Neuronal stem cell (in vitro differentiated cells): ENCODE results near the gene SYK.

Source experiments
- DNase-seq: peaks from one replicate; pipeline ENCODE4 v3.0.0-alpha.2; 2013; ENCODE audit warnings: low spot score
- H2AFZ ChIP-seq: one replicate; pipeline ENCODE4 v1.6.1; 2013; ENCODE audit warnings: mild to moderate bottlenecking, low read length, inconsistent platforms
- H2AK5ac ChIP-seq: 2 replicates; pipeline ENCODE4 v1.6.1; 2013; ENCODE audit warnings: low read depth, mild to moderate bottlenecking, inconsistent platforms, low read length, moderate library complexity, mixed read lengths
- H2BK120ac ChIP-seq: 2 replicates; pipeline ENCODE4 v1.6.1; 2013; ENCODE audit warnings: low read depth, mild to moderate bottlenecking, inconsistent platforms, low read length, moderate library complexity, mixed read lengths
- H2BK12ac ChIP-seq: one replicate; pipeline ENCODE4 v1.6.1; 2013; ENCODE audit warnings: low read length, inconsistent platforms
- H2BK15ac ChIP-seq: 2 replicates; pipeline ENCODE4 v1.6.1; 2013; ENCODE audit warnings: mild to moderate bottlenecking, low read length, inconsistent platforms, mixed read lengths
- H2BK5ac ChIP-seq: one replicate; pipeline ENCODE4 v1.6.1; 2013; ENCODE audit warnings: inconsistent platforms, mild to moderate bottlenecking, low read length, moderate library complexity
- H3K14ac ChIP-seq: one replicate; pipeline ENCODE4 v1.6.1; 2013; ENCODE audit warnings: low read length, inconsistent platforms
- H3K18ac ChIP-seq: 2 replicates; pipeline ENCODE4 v1.6.1; 2013; ENCODE audit warnings: low read length, inconsistent platforms
- H3K23ac ChIP-seq: 2 replicates; pipeline ENCODE4 v1.6.1; 2013; ENCODE audit warnings: low read depth, mild to moderate bottlenecking, mixed read lengths, low read length, inconsistent platforms; ENCODE audit not compliant: poor library complexity
- H3K27ac ChIP-seq: replicated peaks from 3 replicates; pipeline ENCODE4 v1.5.1; 2013; ENCODE audit warnings: low read length, inconsistent platforms
- H3K27me3 ChIP-seq, 3 experiments: 2 replicates each; pipeline ENCODE4 v1.6.1; 2013; ENCODE audit warnings: low read length in 3 of 3, mild to moderate bottlenecking in 2 of 3, inconsistent platforms in 1 of 3, low read depth in 1 of 3, mixed read lengths in 1 of 3, moderate library complexity in 1 of 3; ENCODE audit not compliant: control insufficient read depth in 3 of 3, insufficient read depth in 3 of 3
- H3K36me3 ChIP-seq, 2 donors: replicated peaks in 1 of 2; 2 replicates each; pipeline ENCODE4 v1.6.1; 2013; ENCODE audit warnings: low read length in 2 of 2; ENCODE audit not compliant: control insufficient read depth in 2 of 2, insufficient read depth in 2 of 2
- H3K4ac ChIP-seq: 2 replicates; pipeline ENCODE4 v1.6.1; 2013; ENCODE audit warnings: inconsistent platforms, mild to moderate bottlenecking, low read length, moderate library complexity
- H3K4me1 ChIP-seq, 2 donors: 1 replicate in 1 of 2; 2 replicates in 1 of 2; pipeline ENCODE4 v1.6.1; 2013; ENCODE audit warnings: low read length in 2 of 2, low read depth in 1 of 2; ENCODE audit not compliant: control insufficient read depth in 2 of 2, insufficient read depth in 1 of 2
- H3K4me2 ChIP-seq: one replicate; pipeline ENCODE4 v1.6.1; 2013; ENCODE audit warnings: mild to moderate bottlenecking, low read length, inconsistent platforms; ENCODE audit not compliant: insufficient read depth, poor library complexity, severe bottlenecking
- H3K4me3 ChIP-seq, 2 donors: 2 replicates each; pipeline ENCODE4 v1.5.1; 2013; ENCODE audit warnings: low read length in 2 of 2, mild to moderate bottlenecking in 2 of 2, inconsistent platforms in 1 of 2, moderate library complexity in 1 of 2
- H3K79me1 ChIP-seq: one replicate; pipeline ENCODE4 v1.6.1; 2013; ENCODE audit warnings: low read depth, mild to moderate bottlenecking, inconsistent platforms, low read length, moderate library complexity
- H3K9ac ChIP-seq: one replicate; pipeline ENCODE4 v1.6.1; 2013; ENCODE audit warnings: mild to moderate bottlenecking, low read depth, low read length, inconsistent platforms; ENCODE audit not compliant: poor library complexity
- H3K9me3 ChIP-seq, 2 donors: replicated peaks in 1 of 2; 2 replicates each; pipeline versions ENCODE3 to v1.6.1; 2013; ENCODE audit warnings: low read length in 2 of 2, mild to moderate bottlenecking in 2 of 2, inconsistent platforms in 1 of 2, low read depth in 1 of 2, mixed read lengths in 1 of 2, moderate library complexity in 1 of 2; ENCODE audit not compliant: control insufficient read depth in 2 of 2, insufficient read depth in 1 of 2
- H4K8ac ChIP-seq: one replicate; pipeline ENCODE4 v1.6.1; 2013; ENCODE audit warnings: low read depth, mild to moderate bottlenecking, inconsistent platforms, low read length, moderate library complexity
- H4K91ac ChIP-seq: one replicate; pipeline ENCODE4 v1.6.1; 2013; ENCODE audit warnings: low read length, low read depth, mild to moderate bottlenecking, inconsistent platforms; ENCODE audit not compliant: poor library complexity
- WGBS, 2 donors: extraction: QIAGEN DNeasy Blood & Tissue Kit; methylation state at CpG; one replicate each; pipeline ENCODE4 v1.1.7; 2013; ENCODE audit warnings: missing lambda C conversion rate in 2 of 2, mixed read lengths in 1 of 2; ENCODE audit not compliant: insufficient read length in 2 of 2, insufficient replicate concordance in 1 of 2; ENCODE audit errors: extremely low coverage in 2 of 2; 5-methylcytosine and 5-hydroxymethylcytosine counted together

The SYK gene

GRCh38 chr9:90864779-90865178 is 63.2 kb downstream of the SYK start:
- Histone ChIP-seq H3K4me2 (no peak overlapping the region), H3K4me1 (no peaks in the 10 kb centered on the region), H3K14ac (no peak overlapping the region), H3K18ac (no peak overlapping the region), H3K23ac (no peak overlapping the region), H3K4ac (no peak overlapping the region), H3K36me3 (no peaks in the 10 kb centered on the region), H2BK5ac (no peak overlapping the region), H3K27ac (no peak overlapping the region), H2BK15ac (no peak overlapping the region), H2BK12ac (no peak overlapping the region), H4K91ac (no peak overlapping the region), H2BK120ac (no peak overlapping the region), H2AFZ (no peak overlapping the region), H3K9ac (no peak overlapping the region), H3K79me1 (no peaks in the 10 kb centered on the region), H4K8ac (no peak overlapping the region), H3K9me3 (no peaks in the 10 kb centered on the region), H3K27me3 (no peaks in the 10 kb centered on the region), H3K4me3 (no peak overlapping the region), H2AK5ac (no peak overlapping the region)
- WGBS, 2 donors: no CpG with 5 or more reads among the region's 7 CpGs
- no peak for DNase-seq

- no peak overlapping the region for H3K14ac ChIP-seq
- H2BK5ac ChIP-seq: no peak overlapping the region
- DNase-seq: no peak
- H3K27me3 ChIP-seq: no peaks in the 10 kb centered on the region
- no peak overlapping the region for H3K27ac ChIP-seq
- no peak overlapping the region for H3K4ac ChIP-seq
- H2AFZ ChIP-seq: no peak overlapping the region
- no peak overlapping the region for H4K8ac ChIP-seq
- H2BK15ac ChIP-seq: no peak overlapping the region
- H3K18ac ChIP-seq: peak overlapping the region; percentile 6
- no peak overlapping the region for H4K91ac ChIP-seq
- WGBS, 2 donors: no CpG with 5 or more reads among the region's 14 CpGs
- no peak overlapping the region for H3K9ac ChIP-seq
- no peaks in the 10 kb centered on the region for H3K9me3 ChIP-seq
- H3K4me1 ChIP-seq: no peaks in the 10 kb centered on the region
- H2AK5ac ChIP-seq: no peak overlapping the region
- H3K4me3 ChIP-seq: no peak overlapping the region
- no peak overlapping the region for H3K4me2 ChIP-seq
- no peak overlapping the region for H2BK12ac ChIP-seq
- H3K79me1 ChIP-seq: no peaks in the 10 kb centered on the region
- H3K36me3 ChIP-seq: no peaks in the 10 kb centered on the region
- no peak overlapping the region for H3K23ac ChIP-seq
- H2BK120ac ChIP-seq: no peak overlapping the region
Measured at GRCh38 chr9:90867101-90867500, 65.5 kb downstream of the SYK start.

GRCh38 chr9:90868555-90868954 is 66.9 kb downstream of the SYK start:
- H2BK12ac ChIP-seq: no peak overlapping the region
- no peak overlapping the region for H2BK5ac ChIP-seq
- no peak overlapping the region for H3K4me3 ChIP-seq
- no peak overlapping the region for H3K9ac ChIP-seq
- no peaks in the 10 kb centered on the region for H3K27me3 ChIP-seq
- H2AK5ac ChIP-seq: no peak overlapping the region
- no peak for DNase-seq
- H3K4me1 ChIP-seq: peaks cover 0 to 3% of the 10 kb centered on the region in 2 donors
- H2AFZ ChIP-seq: no peak overlapping the region
- H3K23ac ChIP-seq: no peak overlapping the region
- no peaks in the 10 kb centered on the region for H3K9me3 ChIP-seq
- no peaks in the 10 kb centered on the region for H3K36me3 ChIP-seq
- H4K8ac ChIP-seq: no peak overlapping the region
- no peak overlapping the region for H3K4ac ChIP-seq
- no peak overlapping the region for H2BK15ac ChIP-seq
- H2BK120ac ChIP-seq: no peak overlapping the region
- no peak overlapping the region for H3K14ac ChIP-seq
- no peak overlapping the region for H3K4me2 ChIP-seq
- no peak overlapping the region for H3K18ac ChIP-seq
- H3K79me1 ChIP-seq: no peaks in the 10 kb centered on the region
- H4K91ac ChIP-seq: no peak overlapping the region
- no peak overlapping the region for H3K27ac ChIP-seq

- no peak for DNase-seq
- Histone ChIP-seq H4K8ac (no peak overlapping the region), H3K9ac (no peak overlapping the region), H2BK5ac (no peak overlapping the region), H2AK5ac (no peak overlapping the region), H3K14ac (no peak overlapping the region), H3K4me2 (no peak overlapping the region), H4K91ac (no peak overlapping the region), H3K4me1 (peaks cover 0 to 3% of the 10 kb centered on the region in 2 donors), H3K4me3 (no peak overlapping the region), H3K9me3 (no peaks in the 10 kb centered on the region), H3K27ac (no peak overlapping the region), H2BK15ac (no peak overlapping the region), H2AFZ (no peak overlapping the region), H3K18ac (no peak overlapping the region), H3K79me1 (no peaks in the 10 kb centered on the region), H2BK12ac (no peak overlapping the region), H3K27me3 (no peaks in the 10 kb centered on the region), H3K23ac (no peak overlapping the region), H3K36me3 (no peaks in the 10 kb centered on the region), H2BK120ac (no peak overlapping the region), H3K4ac (no peak overlapping the region)
Measured at GRCh38 chr9:90869361-90869760, 67.7 kb downstream of the SYK start.
